Ishikawa (cell line): Measurements from ENCODE around the gene GPR22.

ENCODE experiments used
- CEBPB ChIP-seq: IDR thresholded peaks from 2 replicates; pipeline ENCODE4 v1.6.1; 2012
- EGR1 ChIP-seq: IDR thresholded peaks from 2 replicates; pipeline ENCODE4 v1.6.1; 2012
- EP300 ChIP-seq: IDR thresholded peaks from 2 replicates; pipeline ENCODE4 v1.6.1; 2012; ENCODE audit warnings: borderline replicate concordance
- FOXM1 ChIP-seq: IDR thresholded peaks from 2 replicates; pipeline ENCODE4 v1.6.1; 2012; ENCODE audit warnings: low read depth, borderline replicate concordance
- NFIC ChIP-seq: IDR thresholded peaks from 2 replicates; pipeline ENCODE4 v1.6.1; 2012
- RAD21 ChIP-seq: IDR thresholded peaks from 2 replicates; pipeline ENCODE4 v1.6.1; 2012; ENCODE audit warnings: low read depth
- TAF1 ChIP-seq: IDR thresholded peaks from 2 replicates; pipeline ENCODE4 v1.6.1; 2012; ENCODE audit warnings: low read depth, mild to moderate bottlenecking
- TCF12 ChIP-seq: IDR thresholded peaks from 2 replicates; pipeline ENCODE4 v1.6.1; 2012; ENCODE audit warnings: low read depth
- TEAD4 ChIP-seq: IDR thresholded peaks from 2 replicates; pipeline ENCODE4 v1.6.1; 2012
- YY1 ChIP-seq: IDR thresholded peaks from 2 replicates; pipeline ENCODE4 v1.6.1; 2012; ENCODE audit warnings: low read depth
- ZBTB7A ChIP-seq: IDR thresholded peaks from 2 replicates; pipeline ENCODE4 v1.6.1; 2012; ENCODE audit warnings: low read depth
- TF ChIP-seq, protein P1 (sequence below): IDR thresholded peaks from 2 replicates; pipeline ENCODE4 v1.6.1; 2012; ENCODE audit warnings: low read depth, mild to moderate bottlenecking
- TF ChIP-seq, protein P2 (sequence below): IDR thresholded peaks from 2 replicates; pipeline ENCODE4 v1.6.1; 2012
- TF ChIP-seq, protein P3 (sequence below): IDR thresholded peaks from 2 replicates; pipeline ENCODE4 v1.6.1; 2012

Gene GPR22

DNA sequence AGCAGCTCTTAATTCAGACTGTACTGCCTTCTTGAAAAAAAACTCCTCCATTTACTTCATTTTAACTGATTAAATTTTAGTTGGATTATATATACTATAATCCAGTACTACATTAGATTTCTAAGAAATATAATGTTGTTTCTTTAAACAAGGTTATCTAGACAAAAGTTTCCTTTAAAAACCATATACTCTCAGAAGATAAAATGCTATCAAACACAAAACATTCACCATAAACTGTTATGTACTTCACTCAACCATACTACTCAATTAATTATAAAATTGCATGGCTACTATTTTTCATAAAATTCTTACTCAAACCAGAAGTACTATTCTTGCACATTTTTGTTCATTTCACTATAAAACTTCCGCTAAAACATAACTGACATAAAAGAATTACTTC, 12.7 kb downstream of the GPR22 start:
- TF ChIP-seq NFIC: no peak

DNA sequence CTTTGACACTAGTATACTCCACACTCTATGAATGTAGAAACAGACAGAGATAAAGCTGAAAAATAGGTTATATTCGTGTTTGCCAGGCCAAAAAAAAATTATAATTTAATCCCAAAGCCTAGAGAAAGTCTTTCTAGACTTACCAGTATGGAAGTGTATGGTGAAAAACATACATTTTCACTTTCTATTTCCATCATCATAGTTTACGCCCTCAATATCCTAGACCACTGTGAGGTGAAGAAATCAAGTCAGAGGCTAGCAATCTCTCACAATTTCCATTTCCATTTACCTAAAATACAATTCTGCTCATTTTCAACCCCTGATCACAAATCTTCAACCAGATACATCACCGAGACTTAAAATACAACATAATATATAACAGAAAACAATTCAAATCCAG, 16.2 kb downstream of the GPR22 start:
- TF ChIP-seq, protein P1, sequence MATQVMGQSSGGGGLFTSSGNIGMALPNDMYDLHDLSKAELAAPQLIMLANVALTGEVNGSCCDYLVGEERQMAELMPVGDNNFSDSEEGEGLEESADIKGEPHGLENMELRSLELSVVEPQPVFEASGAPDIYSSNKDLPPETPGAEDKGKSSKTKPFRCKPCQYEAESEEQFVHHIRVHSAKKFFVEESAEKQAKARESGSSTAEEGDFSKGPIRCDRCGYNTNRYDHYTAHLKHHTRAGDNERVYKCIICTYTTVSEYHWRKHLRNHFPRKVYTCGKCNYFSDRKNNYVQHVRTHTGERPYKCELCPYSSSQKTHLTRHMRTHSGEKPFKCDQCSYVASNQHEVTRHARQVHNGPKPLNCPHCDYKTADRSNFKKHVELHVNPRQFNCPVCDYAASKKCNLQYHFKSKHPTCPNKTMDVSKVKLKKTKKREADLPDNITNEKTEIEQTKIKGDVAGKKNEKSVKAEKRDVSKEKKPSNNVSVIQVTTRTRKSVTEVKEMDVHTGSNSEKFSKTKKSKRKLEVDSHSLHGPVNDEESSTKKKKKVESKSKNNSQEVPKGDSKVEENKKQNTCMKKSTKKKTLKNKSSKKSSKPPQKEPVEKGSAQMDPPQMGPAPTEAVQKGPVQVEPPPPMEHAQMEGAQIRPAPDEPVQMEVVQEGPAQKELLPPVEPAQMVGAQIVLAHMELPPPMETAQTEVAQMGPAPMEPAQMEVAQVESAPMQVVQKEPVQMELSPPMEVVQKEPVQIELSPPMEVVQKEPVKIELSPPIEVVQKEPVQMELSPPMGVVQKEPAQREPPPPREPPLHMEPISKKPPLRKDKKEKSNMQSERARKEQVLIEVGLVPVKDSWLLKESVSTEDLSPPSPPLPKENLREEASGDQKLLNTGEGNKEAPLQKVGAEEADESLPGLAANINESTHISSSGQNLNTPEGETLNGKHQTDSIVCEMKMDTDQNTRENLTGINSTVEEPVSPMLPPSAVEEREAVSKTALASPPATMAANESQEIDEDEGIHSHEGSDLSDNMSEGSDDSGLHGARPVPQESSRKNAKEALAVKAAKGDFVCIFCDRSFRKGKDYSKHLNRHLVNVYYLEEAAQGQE: no peak
- TF ChIP-seq EGR1 (no peak), EP300 (no peak)

DNA sequence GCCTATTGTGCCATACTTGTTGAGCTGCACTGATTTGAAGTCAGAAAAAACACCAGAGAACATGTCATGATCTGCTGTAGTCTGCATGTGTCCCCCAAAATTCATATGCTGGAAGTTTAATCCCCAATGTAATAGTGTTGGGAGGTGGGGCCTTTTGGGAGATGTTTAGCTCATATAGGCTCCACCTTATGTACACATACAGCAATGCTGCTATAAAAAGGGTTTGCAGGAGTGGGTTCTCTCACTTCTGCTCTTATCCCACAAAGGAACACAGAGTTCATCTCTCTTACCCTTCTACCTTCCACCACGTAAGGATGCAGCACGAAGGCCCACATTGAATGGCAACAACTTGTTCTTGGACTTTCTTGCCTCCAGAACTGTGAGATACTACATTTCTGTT, 23.0 kb downstream of the GPR22 start:
- TF ChIP-seq EP300: no peak
- TF ChIP-seq ZBTB7A: no peak
- TF ChIP-seq NFIC: no peak
- TF ChIP-seq, protein P1: no peak
- TF ChIP-seq, protein P2, sequence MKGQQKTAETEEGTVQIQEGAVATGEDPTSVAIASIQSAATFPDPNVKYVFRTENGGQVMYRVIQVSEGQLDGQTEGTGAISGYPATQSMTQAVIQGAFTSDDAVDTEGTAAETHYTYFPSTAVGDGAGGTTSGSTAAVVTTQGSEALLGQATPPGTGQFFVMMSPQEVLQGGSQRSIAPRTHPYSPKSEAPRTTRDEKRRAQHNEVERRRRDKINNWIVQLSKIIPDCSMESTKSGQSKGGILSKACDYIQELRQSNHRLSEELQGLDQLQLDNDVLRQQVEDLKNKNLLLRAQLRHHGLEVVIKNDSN: no peak
- no peak for TF ChIP-seq FOXM1
- TF ChIP-seq YY1: no peak
- TF ChIP-seq TAF1: no peak

DNA sequence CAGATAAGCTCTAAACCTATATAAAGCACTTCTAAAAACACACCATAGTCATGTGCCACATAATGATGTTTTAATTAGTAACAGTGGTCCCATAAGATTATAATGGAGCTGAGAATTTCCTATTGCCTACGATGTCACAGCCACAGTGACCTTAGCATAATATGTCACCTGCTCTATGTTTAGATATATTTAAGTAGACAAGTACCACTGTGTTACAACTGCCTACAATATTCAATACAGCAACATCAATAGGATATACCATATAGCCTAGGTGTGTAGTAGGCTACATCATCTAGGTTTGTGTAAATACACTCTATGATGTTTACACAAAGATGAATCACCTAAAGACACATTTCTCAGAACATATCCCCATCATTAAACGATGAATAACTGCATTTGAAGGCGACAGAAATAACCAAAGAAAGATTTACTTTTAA, 24.5 kb downstream of the GPR22 start:
- TF ChIP-seq, protein P2: no peak
- TF ChIP-seq, protein P3, sequence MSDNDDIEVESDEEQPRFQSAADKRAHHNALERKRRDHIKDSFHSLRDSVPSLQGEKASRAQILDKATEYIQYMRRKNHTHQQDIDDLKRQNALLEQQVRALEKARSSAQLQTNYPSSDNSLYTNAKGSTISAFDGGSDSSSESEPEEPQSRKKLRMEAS: no peak
- TF ChIP-seq NFIC (no peak), ZBTB7A (no peak), EGR1 (no peak), EP300 (no peak), TEAD4 (no peak), TAF1 (no peak), FOXM1 (no peak), YY1 (no peak), CEBPB (no peak), RAD21 (no peak), TCF12 (no peak)
- TF ChIP-seq, protein P1: no peak

DNA sequence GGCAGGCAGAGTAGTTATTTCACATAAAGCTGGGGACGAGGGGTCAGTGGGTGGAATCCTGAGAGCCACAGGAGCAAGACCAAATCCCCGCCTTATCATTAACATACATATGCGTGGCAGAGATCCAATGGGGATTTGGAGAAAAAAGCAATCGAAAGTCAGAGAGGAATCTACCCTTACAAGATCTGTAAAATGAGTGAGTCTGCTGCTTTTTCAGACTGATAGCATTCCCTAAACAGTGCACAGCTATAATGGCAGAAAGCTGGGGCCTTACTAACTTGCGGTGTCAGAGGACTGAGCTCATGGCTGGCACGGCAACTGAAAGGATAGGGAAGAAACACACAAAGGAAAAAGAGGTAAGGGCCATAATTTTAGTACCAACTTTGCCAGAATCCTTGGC, 25.0 kb downstream of the GPR22 start:
- TF ChIP-seq NFIC (no peak), TCF12 (no peak), YY1 (no peak), EP300 (no peak), EGR1 (no peak), FOXM1 (no peak), TAF1 (no peak), TEAD4 (no peak)
- TF ChIP-seq, protein P1: no peak
- TF ChIP-seq, protein P2: no peak
- TF ChIP-seq, protein P3: no peak
